GM18508 (cell line): Measurements from ENCODE around the gene TFF1.
"Not testable (repeated sequence)": the region's sequence is repeated elsewhere in the genome, so short reads cannot be mapped to it uniquely, and the experiment has no call there.

Experiments
- ATAC-seq: cut with Tn5 transposase; IDR thresholded peaks from one replicate; pipeline ENCODE4 v1.9.1; 2021; ENCODE audit warnings: moderate number of reproducible peaks; ENCODE audit not compliant: insufficient read depth, unreplicated experiment

TFF1 gene

GRCh38 chr21:42366292-42367010 lies at the start of gene TFF1:
Gene TFF1 (minus strand): TSS chr21:42366535. CDS start chr21:42366495, 40 bp downstream.
- ATAC-seq = no peak

DNA sequence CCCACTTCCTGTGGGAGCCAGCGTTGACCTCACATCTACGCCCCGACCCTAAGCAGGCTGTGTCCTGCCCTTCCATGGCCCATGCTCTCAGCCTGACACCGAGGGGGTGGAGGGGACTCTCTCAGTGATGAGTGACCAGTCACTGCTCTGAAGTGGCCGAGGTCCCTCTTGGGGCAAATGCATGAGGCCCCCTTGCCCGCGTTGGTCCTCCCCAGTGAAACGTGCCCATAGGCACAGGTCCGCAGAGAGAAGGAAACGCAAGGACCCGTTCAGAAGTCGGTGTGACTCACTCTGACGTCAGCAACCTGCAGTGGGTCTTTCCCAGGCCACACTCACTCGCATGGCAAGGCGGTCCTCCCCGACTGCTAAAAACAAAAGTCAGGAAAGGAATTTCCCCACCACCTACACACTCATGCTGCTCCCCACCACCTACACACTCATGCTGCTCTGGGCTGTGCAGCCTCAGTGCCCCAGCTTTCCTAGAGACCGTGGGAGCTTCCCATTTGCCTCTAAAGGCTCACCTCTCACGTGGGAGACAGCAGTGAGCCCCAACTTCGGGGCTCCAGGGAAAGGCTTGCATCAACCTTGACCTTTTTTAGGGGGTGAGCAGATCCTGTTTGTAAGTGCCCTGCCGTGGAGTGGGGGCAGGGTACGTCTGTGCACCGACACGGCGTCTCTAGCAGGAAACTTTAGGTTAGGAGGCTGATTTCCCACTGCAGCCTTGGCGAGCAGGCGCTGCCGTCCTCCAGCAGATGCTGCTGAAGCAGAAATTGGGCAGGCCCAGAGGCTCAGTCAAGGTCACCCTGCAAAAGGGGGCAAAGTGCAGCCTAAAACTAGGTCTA lies 48.8 kb upstream of the TFF1 start:
- ATAC-seq = peak; percentile 52

- no peak for ATAC-seq
These were observed 48.2 kb upstream of the TFF1 start for GRCh38 chr21:42414553-42414927.

- no peak for ATAC-seq
These were observed 47.7 kb upstream of the TFF1 start for GRCh38 chr21:42414066-42414465.

- no peak for ATAC-seq
These were observed 47.2 kb upstream of the TFF1 start for GRCh38 chr21:42413500-42413899.

GRCh38 chr21:42413093-42413492 lies 46.8 kb upstream of the TFF1 start:
- no peak for ATAC-seq

- no peak for ATAC-seq
These were observed 46.2 kb upstream of the TFF1 start for GRCh38 chr21:42412636-42412933.

DNA sequence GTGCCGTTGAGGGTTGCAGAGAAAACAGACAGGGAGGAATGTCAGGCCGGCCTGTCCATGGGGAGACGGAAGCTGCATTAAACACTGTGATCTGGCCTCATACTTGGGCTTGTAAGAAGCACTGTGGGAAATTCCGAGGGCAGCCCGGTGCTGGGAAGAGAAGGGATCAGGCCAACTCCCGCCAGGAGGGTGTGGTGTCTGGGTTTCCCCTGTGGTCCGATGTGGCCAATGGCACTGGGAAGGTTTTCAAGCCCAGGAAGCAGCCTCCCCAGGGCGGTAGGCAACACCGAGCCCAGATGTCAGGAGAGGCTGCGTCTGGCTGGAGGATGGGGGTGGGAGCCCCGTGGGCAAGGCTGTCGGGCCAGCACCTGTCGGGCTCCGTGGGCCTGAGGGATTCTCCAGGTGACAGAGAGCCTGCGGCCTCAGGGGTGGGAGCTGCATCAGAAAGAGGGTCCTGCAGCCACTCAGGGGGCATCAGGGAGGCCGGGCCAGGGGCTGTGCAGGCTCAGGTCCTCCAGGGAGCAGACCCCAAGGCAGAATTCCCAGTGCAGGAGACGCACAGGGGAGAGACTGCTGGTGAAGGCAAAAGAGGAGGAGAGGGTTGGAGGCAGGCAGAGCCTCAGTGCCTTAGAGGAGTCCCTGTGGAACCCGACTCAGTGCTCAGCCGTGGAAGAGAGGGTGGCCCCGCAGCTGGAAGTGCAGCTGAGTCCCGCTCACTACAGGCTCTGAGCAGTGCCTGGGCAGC lies 45.7 kb upstream of the TFF1 start:
- ATAC-seq = no peak

DNA sequence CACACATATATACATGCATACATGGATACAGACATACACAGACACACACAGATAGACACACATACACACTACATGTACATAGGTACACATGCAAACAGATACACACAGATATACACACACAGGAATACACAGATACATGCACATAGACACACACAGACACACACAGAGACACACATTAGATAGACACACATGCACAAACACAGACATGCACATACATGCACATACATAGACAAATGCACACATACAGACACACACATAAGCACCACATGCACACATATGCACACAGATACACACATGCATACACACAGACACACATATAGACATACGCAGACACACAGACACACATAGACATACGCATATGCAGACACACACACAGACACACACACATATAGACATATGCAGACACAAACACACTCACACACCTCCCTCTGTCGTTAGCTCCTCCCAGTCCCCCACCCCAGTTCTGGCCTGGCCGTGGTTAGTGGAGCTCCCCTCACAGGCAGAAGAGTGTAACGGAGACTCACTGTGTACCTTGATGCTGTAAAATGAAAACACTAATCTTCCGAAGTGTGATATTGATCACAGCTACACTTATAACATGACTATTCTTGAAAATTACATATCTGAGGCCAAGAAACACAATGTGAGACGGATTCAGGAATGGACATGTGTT lies 45.0 kb upstream of the TFF1 start:
- no peak for ATAC-seq

DNA sequence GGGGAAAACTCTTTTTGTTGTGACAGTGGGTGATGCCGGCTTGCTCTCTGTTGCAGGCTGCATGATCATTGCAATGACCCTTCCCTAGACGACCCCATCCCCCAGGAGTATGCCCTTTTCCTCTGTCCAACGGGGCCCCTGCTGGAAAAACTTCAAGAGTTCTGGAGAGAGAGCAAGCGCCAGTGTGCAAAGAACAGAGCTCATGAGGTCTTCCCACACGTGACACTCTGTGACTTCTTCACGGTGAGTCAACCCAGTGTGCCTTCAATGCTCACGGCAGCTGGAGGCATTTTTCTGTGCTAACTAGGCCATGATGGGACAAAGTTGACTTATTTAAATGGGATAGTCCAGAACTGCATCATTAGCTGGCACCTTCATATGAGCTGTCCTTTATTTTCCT lies 43.0 kb upstream of the TFF1 start:
- ATAC-seq = no peak

DNA sequence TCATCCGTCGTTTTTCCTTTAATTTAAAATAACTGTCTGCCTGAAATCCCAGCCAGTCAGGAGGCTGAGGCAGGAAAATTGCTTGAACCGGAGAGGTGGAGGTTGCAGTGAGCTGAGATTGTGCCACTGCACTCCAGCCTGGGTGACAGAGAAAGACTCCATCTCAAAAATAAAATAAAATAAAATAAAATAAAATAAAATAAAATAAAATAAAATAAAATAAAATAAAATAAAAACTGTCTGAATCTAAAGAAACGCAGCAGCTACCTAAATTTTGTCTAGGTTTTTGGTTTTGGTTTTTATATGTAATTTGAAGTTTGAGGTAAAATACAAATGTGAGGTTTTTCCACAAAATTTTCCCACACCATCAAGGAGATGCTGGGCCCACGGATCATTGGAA lies 42.4 kb upstream of the TFF1 start:
- not testable (repeated sequence) for ATAC-seq

- no peak for ATAC-seq
These were observed 41.1 kb upstream of the TFF1 start for GRCh38 chr21:42407476-42407875.

DNA sequence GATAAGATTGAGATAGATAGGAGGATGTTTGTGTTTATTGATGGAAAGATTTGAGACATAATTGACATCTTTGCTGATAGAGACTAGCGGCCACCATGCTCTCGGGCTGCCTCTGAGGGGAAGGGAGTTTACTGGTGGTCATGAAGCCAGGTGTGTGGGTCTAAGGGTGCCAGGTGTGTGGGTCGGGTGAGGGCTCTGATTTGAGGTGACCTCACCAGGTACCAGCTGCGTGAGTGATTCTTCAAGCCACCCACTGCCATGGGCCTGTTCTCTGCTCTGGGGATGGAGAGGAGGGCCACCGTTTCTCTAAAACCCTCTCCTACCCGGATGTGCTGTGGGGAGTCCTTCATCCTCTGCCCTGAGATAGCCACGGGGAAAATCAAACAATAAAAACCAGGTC lies 40.5 kb upstream of the TFF1 start:
- ATAC-seq = no peak

DNA sequence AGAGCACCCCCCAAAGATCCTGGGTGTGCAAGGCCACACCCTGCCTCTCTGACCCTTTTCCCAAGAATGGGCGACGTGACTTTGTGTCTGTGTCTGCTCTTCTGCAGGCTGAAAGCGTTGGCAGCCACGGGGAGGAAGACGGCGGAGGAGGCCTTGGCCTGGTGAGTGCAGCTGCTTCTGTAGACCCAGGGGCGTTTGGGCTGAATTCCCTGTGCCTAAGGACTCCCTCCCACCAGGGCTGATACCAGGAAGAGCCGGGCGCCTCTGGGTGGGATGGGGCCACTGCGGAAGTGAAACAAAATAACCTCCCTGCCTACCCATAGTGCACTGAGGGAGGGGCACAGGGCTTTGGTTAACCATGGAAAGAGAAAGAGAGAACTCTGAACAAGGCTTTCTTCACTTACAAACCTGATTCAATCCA lies 39.9 kb upstream of the TFF1 start:
- no peak for ATAC-seq

DNA sequence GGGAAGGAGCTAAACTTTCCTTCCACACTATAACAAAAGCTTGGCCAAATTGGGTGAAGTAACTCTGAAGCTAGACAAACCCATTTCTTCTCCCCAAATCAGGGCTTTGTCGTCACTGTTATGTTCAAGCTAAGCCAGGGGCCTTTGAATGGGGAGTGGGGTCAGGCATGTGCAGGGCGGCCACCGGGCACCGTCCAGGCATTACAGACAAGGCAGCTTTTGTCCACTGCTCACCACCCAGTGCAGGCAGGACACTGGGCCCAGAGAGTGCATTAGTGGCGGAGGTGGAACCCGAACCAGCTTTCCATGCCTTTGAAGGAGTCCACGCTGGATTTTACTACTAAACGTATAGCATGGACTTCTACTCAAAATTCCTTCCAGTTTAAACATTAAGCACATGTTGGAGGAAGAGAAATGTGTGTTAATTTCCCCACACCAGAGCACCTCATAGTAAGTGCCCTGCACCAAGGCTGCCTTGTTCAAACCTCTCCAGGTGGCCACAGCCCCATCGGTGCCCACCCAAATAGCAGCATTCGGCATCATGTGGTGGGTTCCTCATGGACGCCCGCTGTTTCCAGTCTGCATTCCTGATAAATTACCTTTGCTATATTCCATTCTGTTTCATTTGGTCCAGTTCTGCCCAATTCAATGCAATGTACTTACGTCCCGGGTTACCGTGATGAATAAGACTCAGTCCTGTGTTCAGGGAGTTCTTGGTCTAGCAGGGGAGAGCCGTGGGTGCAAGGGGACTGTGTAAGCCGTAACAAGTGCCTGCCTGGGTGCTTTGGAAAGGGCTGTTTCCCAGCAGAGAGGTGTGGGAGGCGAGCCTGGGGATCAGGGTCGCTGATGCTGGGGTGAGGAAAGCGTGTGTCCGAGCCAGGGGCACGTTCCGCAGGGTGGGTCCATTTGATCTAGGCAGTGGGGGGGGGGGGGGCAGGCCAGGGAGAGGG lies 39.0 kb upstream of the TFF1 start:
- ATAC-seq = no peak

DNA sequence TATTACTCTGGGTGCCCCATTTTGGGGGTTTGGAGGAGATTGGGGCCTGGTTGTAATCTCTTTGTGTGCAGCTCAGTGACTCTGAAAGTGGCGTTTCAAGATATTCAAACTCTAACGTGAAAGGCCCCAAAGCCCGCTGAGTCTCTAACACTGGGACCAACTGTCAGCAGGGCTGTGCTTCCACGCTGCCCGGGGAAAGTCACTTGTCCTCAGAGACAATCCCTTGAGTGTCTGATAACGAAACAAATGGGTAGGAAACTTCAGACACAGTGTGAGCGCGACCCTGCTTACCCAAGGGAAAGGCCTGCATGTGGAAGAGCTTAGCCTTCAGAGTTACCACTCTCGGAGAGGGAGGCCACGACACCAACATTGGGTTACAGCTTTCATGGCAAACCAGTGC lies 38.2 kb upstream of the TFF1 start:
- no peak for ATAC-seq

GRCh38 chr21:42403611-42404231 lies 37.4 kb upstream of the TFF1 start, which contains the start of gene UBASH3A:
Gene UBASH3A (plus strand): TSS chr21:42403902. CDS start chr21:42403946, 44 bp downstream.
- ATAC-seq = no peak

GRCh38 chr21:42401820-42402251 lies 35.5 kb upstream of the TFF1 start:
- no peak for ATAC-seq

- ATAC-seq = no peak
These were observed 34.8 kb upstream of the TFF1 start for GRCh38 chr21:42401154-42401553.
